Measurements from ENCODE around the gene IMMT. TPM values are rescaled to one million over a fixed set of nuclear protein-coding genes. Genes with fewer than 3 reads are reported as not detected.

Gene IMMT
- polyA plus RNA-seq, 1 donor (not counting 4 experiments of a cell fraction or from before 2014, with no cell fraction given) = 91.5 TPM

DNA sequence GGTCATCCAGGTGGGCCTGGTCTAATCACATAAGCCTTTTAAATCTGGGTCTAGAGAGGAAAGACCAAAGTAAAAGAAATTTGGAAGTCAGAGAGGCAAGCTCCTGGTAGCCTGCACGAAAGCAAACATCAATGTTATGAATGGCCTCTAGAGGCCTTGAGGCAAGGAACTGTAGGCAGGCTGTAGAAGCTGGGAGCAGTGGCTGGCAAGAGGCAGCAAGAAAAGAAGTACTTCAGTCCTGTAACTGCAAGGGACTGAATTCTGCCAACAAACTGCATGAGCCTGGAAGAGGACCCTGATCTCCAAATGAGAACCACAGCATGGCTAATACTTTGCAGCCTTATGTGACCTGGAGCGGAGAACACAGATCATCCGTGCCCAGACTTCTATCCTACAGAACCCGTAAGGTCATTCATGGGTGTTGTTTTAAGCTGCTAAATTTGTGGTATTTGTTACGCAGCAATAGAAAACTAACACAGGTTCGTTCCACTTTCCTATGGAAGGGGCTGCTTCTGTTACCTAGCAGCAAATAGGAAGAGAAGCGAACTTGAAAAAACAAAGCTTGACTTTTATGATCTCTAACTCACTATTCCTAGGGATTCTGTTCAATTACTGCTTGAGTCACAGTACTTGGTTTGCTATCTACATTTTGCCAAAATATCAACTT, 1.2 kb downstream of the IMMT start:
- dilution Hi-C loops (cut with MboI; ENCODE audit: extremely low pct_ligation_motif_present, low sequenced_read_pairs) = no loop called here
- H3K9me3 ChIP-seq (ENCODE audit: control insufficient read depth, low read depth, low read length) = no peaks in the 10 kb centered on the region
- H4K20me1 ChIP-seq (ENCODE audit: control insufficient read depth, extremely low read depth, insufficient read depth, low read length) = peaks cover 7% of the 10 kb centered on the region
- TF ChIP-seq EZH2 (IDR thresholded peaks at IDR 0.05; ENCODE audit: low read length) = no peak
- TF ChIP-seq, protein P1, sequence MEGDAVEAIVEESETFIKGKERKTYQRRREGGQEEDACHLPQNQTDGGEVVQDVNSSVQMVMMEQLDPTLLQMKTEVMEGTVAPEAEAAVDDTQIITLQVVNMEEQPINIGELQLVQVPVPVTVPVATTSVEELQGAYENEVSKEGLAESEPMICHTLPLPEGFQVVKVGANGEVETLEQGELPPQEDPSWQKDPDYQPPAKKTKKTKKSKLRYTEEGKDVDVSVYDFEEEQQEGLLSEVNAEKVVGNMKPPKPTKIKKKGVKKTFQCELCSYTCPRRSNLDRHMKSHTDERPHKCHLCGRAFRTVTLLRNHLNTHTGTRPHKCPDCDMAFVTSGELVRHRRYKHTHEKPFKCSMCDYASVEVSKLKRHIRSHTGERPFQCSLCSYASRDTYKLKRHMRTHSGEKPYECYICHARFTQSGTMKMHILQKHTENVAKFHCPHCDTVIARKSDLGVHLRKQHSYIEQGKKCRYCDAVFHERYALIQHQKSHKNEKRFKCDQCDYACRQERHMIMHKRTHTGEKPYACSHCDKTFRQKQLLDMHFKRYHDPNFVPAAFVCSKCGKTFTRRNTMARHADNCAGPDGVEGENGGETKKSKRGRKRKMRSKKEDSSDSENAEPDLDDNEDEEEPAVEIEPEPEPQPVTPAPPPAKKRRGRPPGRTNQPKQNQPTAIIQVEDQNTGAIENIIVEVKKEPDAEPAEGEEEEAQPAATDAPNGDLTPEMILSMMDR (optimal IDR thresholded peaks at IDR 0.05 in 1 of 3, IDR thresholded peaks at IDR 0.05 in 1 of 3, conservative IDR thresholded peaks at IDR 0.05 in 1 of 3; ENCODE audit: extremely low read depth in 1 of 3, insufficient read depth in 2 of 3, low read length in 3 of 3) = peak in 1 of 3 experiments; percentile 12
- DNase-seq (ENCODE audit: low read depth, low spot score) = no peak
- no peaks in the 10 kb centered on the region for H3K9me1 ChIP-seq (ENCODE audit: control insufficient read depth, extremely low read depth, insufficient read depth, low read length)
- peak overlapping the region; percentile 96 for H3K9ac ChIP-seq (ENCODE audit: control insufficient read depth, extremely low read depth, insufficient read depth, low read length)
- H3K4me3 ChIP-seq (ENCODE audit: control insufficient read depth in 2 of 3, extremely low read depth in 1 of 3, insufficient read depth in 2 of 3, low read depth in 1 of 3, low read length in 3 of 3) = peak overlapping the region; percentile 77 to 82 (median 79)
- H3K4me1 ChIP-seq (ENCODE audit: control insufficient read depth, extremely low read depth, insufficient read depth, low read length) = peaks cover 15% of the 10 kb centered on the region
- peaks cover 0 to 1% of the 10 kb centered on the region in 2 experiments for H3K36me3 ChIP-seq (ENCODE audit: control insufficient read depth in 2 of 2, extremely low read depth in 1 of 2, insufficient read depth in 2 of 2, low read length in 2 of 2)
- H3K27me3 ChIP-seq (ENCODE audit: control insufficient read depth, extremely low read depth, insufficient read depth, low read length) = no peaks in the 10 kb centered on the region
- no peak overlapping the region for H2AFZ ChIP-seq (ENCODE audit: control insufficient read depth, low read length)
- peaks cover 56% of the 10 kb centered on the region for H3K79me2 ChIP-seq (ENCODE audit: control insufficient read depth, insufficient read depth, low read length)
- no peak for FAIRE-seq
- peak overlapping the region; percentile 92 for H3K27ac ChIP-seq (ENCODE audit: control insufficient read depth, insufficient read depth, low read length)
- H3K4me2 ChIP-seq (ENCODE audit: control insufficient read depth, extremely low read depth, insufficient read depth, low read depth, low read length) = peak overlapping the region; percentile 85

DNA sequence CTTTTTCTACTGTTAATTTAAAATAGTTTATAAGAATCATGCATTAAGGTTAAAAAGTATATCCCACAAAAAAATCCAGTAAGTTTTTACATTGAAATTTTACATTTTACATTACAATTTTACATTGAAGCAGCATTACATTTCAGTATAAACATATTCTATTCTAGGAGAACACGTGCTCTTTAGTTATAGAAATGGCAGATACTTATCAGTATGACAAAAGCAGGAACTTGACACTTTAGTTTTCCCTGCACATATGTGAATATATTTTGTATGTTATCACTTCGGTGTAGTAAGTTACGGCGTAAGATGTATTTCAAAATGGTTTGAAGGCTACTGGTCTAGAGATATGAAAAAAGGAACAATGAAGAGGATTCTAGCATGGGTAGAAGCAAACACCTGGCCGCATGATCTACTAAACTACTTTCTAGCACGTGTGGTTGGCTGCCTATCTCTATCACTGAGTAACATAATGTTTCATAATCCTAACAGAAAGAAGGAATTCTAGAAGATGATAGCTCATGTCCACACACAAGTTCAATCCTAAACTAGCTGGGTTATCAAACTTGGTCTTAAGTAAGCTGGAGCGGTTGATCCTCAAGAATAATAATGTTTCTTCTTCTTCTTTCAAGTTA, 5.4 kb downstream of the IMMT start:
- no peak overlapping the region for H3K9ac ChIP-seq (ENCODE audit: control insufficient read depth, extremely low read depth, insufficient read depth, low read length)
- peaks cover 21% of the 10 kb centered on the region for H3K4me1 ChIP-seq (ENCODE audit: control insufficient read depth, extremely low read depth, insufficient read depth, low read length)
- no peak overlapping the region for H2AFZ ChIP-seq (ENCODE audit: control insufficient read depth, low read length)
- H3K9me3 ChIP-seq (ENCODE audit: control insufficient read depth, low read depth, low read length) = no peaks in the 10 kb centered on the region
- H3K27ac ChIP-seq (ENCODE audit: control insufficient read depth, insufficient read depth, low read length) = no peak overlapping the region
- no peak for FAIRE-seq
- H3K36me3 ChIP-seq (ENCODE audit: control insufficient read depth in 2 of 2, extremely low read depth in 1 of 2, insufficient read depth in 2 of 2, low read length in 2 of 2) = peaks cover 0 to 1% of the 10 kb centered on the region in 2 experiments
- H3K27me3 ChIP-seq (ENCODE audit: control insufficient read depth, extremely low read depth, insufficient read depth, low read length) = no peaks in the 10 kb centered on the region
- H3K4me3 ChIP-seq (ENCODE audit: control insufficient read depth in 2 of 3, extremely low read depth in 1 of 3, insufficient read depth in 2 of 3, low read depth in 1 of 3, low read length in 3 of 3) = no peak overlapping the region
- no peak overlapping the region for H3K4me2 ChIP-seq (ENCODE audit: control insufficient read depth, extremely low read depth, insufficient read depth, low read depth, low read length)
- no peaks in the 10 kb centered on the region for H3K9me1 ChIP-seq (ENCODE audit: control insufficient read depth, extremely low read depth, insufficient read depth, low read length)
- peaks cover 93% of the 10 kb centered on the region for H3K79me2 ChIP-seq (ENCODE audit: control insufficient read depth, insufficient read depth, low read length)
- no peak for DNase-seq (ENCODE audit: low read depth, low spot score)
- peaks cover 7% of the 10 kb centered on the region for H4K20me1 ChIP-seq (ENCODE audit: control insufficient read depth, extremely low read depth, insufficient read depth, low read length)
- dilution Hi-C loops (cut with MboI; ENCODE audit: extremely low pct_ligation_motif_present, low sequenced_read_pairs) = no loop called here
- TF ChIP-seq, protein P1 (optimal IDR thresholded peaks at IDR 0.05 in 1 of 3, IDR thresholded peaks at IDR 0.05 in 1 of 3, conservative IDR thresholded peaks at IDR 0.05 in 1 of 3; ENCODE audit: extremely low read depth in 1 of 3, insufficient read depth in 2 of 3, low read length in 3 of 3) = no peak
- TF ChIP-seq EZH2 (IDR thresholded peaks at IDR 0.05; ENCODE audit: low read length) = no peak
